NOMO-1 (cell line): ENCODE measurements around the gene SLC47A2.
"Not testable (repeated sequence)": the region's sequence is repeated elsewhere in the genome, so short reads cannot be mapped to it uniquely, and the experiment has no call there.

Source experiments
- DNase-seq, 2 experiments: peaks; one replicate each; lab custom pipeline; 2025; ENCODE audit not compliant: unreplicated experiment in 2 of 2; lab: John Stamatoyannopoulos, UW

SLC47A2 gene

GRCh38 chr17:19716108-19717030 is at the start of gene SLC47A2:
TSS of gene SLC47A2 (minus strand) at chr17:19716584. CDS start at chr17:19716555, 29 bp downstream.
- no peak for DNase-seq

- no peak for DNase-seq
Measured at GRCh38 chr17:19766016-19766415, 49.6 kb upstream of the SLC47A2 start.

GRCh38 chr17:19763991-19764390 is 47.6 kb upstream of the SLC47A2 start:
- not testable (repeated sequence) for DNase-seq

- DNase-seq = no peak
Measured at GRCh38 chr17:19763416-19763815, 47.0 kb upstream of the SLC47A2 start.

- peak; percentile 54 to 66 for DNase-seq
Measured at GRCh38 chr17:19762515-19762961, 46.2 kb upstream of the SLC47A2 start.

GRCh38 chr17:19760746-19761145 is 44.4 kb upstream of the SLC47A2 start:
- no peak for DNase-seq

GRCh38 chr17:19759568-19760549 is 43.5 kb upstream of the SLC47A2 start:
- no peak for DNase-seq

GRCh38 chr17:19757536-19758180 is 41.3 kb upstream of the SLC47A2 start:
- DNase-seq = no peak

GRCh38 chr17:19756546-19756945 is 40.2 kb upstream of the SLC47A2 start:
- DNase-seq = no peak

- no peak for DNase-seq
Measured at GRCh38 chr17:19755821-19756510, 39.6 kb upstream of the SLC47A2 start.

GRCh38 chr17:19755392-19755791 is 39.0 kb upstream of the SLC47A2 start:
- DNase-seq = no peak

- DNase-seq = no peak
Measured at GRCh38 chr17:19753661-19754463, 37.5 kb upstream of the SLC47A2 start.

- peak; percentile 62 to 63 for DNase-seq
Measured at GRCh38 chr17:19753051-19753509, 36.7 kb upstream of the SLC47A2 start.

GRCh38 chr17:19752216-19753050 is 36.0 kb upstream of the SLC47A2 start:
- DNase-seq = no peak

GRCh38 chr17:19750835-19751234 is 34.5 kb upstream of the SLC47A2 start:
- DNase-seq = no peak

- DNase-seq = no peak
Measured at GRCh38 chr17:19750020-19750572, 33.7 kb upstream of the SLC47A2 start.

- no peak for DNase-seq
Measured at GRCh38 chr17:19748807-19749193, 32.4 kb upstream of the SLC47A2 start.
